NCI-H2107 treated with DMSO at 0.1 percent for 48 hours (cell line): Measurements from ENCODE around the gene PTGDR2.

ENCODE experiments used
- DNase-seq: peaks from one replicate; lab custom pipeline; 2025; ENCODE audit not compliant: unreplicated experiment; lab: John Stamatoyannopoulos, UW

The PTGDR2 gene

DNA sequence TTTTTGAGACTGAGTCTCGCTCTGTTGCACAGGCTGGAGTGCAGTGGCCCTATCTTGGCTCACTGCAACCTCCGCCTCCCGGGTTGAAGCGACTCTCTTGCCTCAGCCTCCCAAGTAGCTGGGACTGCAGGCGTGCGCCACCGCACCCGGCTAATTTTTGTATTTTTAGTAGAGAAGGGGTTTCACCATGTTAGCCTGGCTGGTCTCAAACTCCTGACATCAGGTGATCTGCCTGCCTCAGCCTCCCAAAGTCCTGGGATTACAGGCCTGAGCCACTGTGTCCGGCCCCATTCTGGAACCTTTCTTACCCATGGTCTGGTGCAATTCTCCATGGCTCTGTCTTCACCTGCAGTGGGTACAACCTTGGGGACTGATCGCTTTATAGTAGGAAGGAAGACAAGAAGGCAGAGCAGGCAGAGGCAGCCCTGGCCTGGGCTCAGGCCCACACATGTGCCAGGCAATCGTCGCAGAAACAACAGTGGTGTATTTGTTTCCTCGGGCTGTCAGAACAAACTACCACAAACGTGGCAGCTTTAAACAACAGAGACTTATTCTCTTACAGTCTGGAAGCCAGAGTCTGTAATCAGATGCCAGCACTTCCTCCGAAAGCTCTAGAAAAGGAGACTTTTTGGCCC, 4.0 kb upstream of the PTGDR2 start:
- DNase-seq = no peak

DNA sequence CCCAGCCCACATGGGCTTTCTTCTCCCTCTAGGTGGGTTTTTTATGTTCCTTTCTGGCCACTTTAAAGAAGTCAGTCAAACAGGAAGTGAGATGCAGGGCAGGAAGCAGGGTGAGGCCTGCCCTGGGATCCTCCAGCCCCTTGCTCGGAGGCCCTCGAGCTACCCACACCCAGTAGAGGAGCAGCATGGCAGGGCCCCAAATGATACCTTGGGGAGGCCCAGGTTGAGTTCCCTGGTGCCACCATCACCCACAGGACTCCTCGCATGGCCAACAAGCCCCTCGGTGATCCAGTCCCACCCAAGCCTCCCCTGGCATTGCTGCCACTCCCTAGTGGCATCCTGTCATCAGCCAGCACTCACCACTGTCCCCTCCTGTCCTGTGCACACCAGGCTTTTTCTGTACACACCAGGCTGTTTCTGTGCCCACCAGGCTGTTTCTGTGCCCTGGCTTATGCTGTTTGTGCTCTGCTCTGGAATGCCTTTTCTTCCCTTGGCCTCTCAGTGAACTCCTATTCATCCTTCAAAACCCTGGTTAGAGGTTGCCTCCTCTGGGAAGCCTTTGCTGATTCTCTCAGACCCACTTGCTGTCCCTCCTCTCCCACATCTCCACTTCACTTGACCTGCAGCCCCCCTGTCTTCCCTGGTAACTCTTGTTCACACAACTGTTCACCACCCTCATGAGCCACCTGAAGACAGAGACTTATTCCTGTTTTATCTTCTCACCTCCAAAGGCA, 3.1 kb upstream of the PTGDR2 start:
- no peak for DNase-seq

DNA sequence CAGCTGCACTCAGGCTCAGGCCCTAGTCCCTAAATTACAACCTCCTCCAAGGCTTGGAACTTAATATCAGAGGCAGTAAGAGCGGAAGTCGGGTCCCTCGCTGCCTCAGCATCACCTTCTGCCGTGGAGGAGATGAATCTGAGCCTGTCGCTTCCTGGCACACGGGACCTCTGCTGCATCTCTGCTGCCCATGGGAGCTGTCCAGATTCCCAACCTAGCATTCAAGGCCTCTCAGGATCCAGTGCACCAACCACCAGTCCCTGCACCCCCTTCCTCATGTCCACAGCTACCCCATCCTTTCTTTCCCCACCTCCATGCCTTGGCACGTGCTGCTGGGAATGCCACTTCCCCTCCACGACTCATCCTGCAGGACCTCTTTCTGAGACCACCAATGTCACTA, 2.5 kb upstream of the PTGDR2 start:
- no peak for DNase-seq

DNA sequence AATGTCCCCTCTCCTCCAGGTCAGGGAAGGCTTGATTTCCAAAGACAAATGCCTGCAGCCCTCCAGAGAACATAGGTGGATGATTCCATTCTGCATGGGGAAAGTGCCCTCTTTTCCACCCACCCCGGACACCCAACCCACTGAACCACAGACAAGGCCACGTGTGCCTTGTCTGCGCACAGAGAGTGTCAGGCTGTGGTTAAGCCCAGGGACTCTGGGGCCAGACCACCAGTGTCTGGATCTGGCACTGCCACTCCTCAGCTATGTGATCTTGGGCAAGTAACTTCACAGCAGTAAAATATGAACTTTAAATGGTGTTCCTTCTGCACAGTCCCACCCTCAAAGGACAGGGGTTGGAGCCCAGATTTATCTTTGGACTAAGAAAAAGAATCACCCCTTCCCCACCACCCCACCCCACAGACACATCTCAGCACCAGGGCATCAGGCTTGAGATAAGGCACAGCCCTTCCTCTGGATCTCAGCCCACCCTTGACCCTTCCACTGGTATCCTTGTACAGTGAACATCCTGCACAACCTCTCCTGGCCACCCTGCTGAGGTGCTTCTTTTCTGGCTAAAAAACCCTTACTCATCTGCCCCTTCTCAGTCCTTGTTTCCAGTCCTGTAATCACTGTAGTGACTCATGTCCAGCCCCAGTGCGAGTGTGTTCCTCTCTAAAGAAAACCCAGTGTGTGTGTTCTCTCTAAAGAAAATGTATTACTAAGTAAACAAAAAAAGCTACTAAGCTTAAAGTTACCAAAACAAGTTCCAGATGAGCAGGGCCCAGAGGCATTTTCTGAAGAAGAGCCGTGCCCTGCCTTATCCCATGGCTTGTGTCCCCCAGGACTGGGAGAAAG, 1.9 kb upstream of the PTGDR2 start:
- no peak for DNase-seq

DNA sequence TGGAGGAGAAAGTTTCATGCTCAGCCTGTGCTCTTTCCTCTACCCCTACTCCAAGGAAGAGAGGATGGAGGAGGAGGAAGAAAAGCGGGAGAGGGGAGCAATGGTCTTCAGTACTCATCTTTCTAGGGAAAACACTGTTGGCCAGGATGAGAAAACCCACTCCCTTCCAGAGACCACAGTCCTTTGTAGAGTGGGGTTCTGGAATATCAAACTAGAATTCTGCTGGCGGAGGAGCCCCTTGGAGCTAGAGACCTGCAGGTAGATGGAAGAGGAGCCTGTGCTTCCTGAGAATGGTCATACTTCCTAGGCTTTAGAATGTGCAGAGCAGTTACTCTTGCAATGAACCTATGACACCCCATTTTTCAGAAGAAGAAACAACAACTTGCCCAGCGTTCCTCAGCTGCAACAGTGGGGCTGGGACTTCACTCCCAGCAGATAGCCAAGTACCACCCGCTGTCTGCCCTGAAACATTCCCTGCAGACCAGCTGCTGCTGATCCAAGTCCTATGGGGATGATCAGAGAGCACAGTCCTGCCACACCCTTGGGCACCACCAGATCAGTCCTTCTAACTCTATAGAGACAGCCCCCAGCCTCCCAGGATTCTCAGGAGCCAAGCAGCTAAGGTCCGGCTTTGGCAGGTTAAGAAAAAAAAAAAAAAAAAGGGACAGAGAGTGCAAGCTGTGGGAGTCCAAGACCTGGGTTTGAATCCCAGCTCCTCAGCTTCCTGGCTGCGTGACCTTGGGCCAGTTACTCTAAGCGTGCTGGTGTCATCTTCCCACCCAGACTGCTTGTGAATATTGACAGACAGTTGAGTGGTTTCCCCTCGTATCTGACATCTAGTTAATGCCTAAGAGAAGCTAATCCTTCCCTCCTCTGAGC, 664 bp downstream of the PTGDR2 start:
- DNase-seq = no peak

DNA sequence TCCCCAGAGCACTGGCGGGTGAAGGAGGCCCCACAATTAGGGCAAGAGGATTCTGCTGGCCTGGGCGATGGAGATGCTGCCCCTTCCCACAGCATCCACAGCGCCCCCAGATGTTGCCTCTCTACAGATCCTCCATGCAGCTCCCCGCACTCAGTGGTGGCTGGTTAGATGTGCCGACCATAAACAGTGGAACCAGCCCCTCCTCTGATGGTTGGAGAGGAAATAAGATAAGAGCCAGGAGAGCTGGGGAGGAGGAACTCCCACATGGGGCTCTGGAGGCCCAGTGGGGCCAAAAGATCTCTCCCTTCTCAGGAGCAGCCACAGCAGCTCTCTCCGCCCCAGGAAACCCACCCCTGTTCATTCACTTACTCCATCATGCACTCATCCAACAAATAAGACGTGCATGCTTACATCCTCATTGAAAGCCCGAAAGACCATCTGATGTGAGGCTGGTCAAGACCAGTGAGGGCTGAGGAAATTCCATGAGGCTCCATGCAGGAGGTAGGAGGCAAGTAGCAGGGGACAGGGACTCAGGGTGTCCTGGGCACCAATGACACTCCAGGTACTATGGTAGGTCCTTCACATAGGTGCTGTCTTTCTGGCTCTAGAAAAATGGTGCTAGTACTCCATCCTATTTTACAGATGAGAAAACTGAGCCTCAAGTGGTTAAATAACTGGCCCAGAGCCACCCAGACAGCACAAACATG, 1.5 kb downstream of the PTGDR2 start:
- DNase-seq = no peak

DNA sequence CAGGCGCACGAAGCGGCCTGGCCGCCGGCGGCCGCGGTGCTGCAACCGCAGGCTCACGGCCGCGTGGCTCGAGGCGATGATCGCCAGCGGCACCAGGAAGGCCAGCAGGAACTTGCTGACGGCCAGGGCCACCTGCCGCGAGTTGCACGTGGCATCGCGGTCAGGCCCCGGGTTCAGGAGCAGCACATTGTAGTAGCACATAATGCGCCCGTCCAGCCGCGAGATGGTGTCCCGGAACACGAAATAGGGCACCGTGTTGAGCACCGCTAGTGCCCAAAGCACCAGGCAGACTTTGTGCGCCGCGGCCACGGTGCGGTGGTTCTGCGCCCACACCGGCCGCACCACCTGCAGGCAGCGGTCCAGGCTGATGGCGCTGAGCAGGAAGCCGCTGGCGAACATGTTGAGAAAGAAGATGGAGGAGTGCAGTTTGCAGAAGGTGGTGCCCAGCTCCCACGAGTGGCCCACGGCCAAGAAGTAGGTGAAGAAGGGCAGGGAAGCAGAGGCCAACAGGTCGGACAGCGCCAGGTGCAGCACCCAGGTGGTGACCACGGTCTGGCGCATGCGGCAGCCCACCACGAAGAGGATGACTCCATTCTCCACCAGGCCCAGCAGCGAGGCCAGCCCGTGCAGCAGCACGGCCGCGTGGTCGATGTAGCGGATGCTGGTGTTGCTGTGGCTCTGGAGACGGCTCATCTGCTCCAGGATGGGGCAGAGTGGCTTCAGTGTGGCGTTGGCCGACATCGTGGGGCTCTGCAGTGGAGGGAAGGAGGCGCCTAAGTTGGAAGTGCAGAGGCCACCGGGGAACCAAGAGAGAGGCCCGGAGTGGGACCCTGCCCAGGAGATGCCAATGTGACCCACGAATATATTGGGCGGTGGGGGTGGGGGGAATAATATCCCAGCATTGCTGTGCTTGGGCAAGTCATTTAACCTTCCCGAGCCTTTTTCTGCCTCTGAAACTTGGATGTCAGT, 2.5 kb downstream of the PTGDR2 start:
- DNase-seq = no peak

DNA sequence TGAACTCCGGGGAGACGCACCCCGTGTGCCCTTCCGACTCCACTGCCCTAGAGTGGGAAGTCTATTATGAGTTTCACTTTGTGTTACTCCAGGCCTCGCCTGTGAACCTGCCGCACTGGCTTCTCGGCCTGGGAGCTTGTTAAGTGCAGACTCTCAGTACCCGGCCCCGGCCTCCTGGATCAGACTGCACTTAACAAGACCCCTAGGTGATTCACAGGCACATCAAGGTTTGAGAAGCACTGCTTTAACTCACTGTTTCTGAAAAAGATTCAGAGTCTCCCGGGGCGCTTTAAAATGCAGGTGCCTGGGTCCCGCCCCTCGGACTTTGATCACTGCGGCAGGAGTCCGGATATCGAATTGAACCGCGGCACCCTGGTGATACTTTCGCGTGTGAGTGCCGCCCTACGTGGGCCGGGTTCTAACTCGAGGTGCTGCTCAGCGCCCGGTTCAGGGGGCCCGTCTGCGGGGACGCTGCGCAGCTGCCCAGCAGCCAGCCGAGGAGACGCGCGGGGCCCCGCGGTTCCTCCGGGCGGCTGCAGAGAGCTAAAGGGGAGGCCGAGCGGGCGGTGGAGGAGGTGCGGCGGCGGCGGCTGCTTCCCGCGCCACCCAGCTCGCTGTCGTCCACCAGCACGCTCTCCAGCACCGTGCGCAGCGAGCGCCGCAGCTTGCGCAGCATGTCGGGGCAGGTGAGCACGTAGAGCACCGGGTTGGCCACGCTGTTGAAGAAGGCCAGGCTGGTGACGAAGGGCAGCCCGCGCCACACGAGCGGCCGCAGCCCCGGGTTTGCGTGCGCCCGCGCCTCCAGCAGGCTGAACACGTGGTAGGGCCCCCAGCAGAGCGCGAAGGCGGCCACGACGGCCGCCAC, 3.4 kb downstream of the PTGDR2 start:
- no peak for DNase-seq

DNA sequence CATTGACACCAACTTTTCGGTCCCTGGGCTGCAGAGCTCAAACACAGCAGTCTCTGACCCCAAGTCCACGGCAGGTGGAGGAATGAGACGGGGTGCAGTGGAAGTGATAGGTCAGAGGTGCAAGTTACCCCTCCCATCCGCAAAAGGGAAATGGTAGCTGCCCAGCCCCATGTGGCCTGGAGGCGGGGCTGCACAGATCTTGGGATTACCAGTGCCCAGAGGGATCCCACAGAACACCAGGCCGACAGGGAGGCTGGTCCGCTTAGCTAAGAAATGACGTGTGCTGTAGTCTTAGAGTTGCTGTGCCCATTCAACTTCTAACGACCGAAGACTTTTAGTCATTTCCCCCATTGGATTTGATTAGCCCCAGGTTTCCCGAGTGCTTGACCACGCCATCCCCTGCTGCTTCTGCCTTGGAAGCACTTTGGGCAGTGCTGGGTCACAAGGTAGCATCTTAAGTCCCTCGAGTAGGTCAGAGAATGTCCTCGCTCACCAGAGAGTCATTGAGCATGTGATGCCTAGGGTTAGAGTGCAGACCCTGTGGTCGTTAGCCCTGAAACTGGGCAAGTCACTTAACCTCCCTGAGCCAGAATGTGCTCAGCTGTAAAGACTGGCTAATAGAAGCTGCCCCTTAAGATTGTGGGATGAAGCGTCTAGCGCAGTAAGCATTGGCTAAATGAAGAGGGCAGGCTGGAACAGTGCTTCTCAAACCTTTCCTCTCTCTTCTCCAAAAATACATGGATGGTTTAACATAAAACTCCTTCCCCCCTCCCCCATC, 4.2 kb downstream of the PTGDR2 start:
- no peak for DNase-seq

DNA sequence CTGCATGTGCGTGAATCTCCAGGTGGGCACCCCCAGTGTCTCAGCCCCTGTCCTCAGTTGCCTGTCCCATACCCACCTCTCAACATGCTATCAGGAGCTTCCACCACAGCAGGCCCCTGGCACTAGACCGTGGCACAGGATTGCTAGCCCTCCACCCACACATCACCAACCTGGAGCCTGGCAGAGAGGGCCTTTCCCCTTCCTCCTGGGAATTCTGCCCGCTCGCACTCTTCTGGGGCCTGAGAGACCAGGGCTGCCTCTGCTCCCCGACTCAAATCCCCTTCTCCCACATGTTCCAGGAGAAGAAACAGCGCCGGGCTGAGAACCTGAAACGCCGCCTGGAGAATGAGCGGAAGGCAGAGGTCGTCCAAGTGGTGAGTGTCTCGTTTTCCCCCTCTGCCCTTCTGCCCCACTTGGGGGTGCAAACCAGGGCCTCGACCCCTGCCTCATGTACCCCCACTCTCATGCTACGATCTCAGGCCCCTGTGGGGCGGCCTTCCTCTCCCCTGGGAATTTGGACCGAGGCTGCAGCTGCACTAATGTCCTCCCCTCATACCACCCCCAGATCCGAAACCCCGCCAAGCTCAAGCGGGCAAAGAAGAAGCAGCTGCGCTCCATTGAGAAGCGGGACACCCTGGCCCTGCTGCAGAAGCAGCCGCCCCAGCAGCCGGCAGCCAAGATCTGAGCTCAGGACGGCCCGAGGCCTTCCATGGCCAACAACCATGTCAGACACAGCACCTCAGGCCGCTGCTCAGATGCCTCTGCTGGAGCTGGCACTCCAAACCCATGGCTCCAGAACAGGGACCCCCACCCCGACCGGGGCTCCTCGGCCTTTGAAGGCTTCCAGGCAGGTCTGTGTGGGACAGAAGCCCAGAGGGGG, 5.9 kb downstream of the PTGDR2 start:
- DNase-seq = no peak

DNA sequence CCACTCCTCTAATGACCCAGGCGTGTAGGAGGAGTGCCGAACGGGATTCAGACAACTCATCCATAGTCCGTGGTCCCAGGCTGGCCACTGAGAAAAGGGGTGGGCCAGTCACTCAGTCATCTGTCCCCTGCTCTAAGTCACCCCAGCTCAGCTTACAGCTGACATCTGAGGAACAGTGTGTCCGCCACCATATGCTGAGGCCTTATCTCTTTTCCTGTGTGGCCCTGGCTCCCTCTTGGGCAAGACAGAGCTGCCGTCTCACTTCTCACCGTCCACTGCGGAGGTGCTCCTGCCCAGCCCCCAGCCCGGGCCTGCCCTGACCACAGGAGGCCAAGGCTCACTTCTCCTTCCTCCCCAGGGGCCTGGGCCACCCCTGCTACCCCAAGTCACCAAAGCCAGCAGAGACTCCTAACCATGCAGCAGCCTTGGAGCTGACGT, 7.0 kb downstream of the PTGDR2 start:
- DNase-seq = no peak

DNA sequence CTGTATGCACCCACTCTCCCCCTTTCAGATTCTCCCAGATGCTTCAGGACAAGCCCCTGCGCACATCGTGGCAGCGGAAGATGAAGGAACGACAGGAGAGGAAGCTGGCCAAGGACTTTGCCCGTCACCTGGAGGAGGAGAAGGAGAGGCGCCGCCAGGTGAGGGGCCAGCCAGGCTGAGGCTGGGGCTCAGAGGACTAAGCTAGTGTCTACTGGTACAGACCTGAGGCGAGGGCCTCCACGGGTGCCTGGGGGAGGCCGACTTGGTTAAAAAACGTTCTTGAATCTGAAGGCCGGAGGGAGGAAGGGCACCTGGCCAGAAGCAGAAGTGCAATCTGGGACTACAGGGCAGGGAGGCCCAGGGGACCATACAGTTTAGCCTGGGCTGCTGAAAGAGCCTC, 7.9 kb downstream of the PTGDR2 start:
- no peak for DNase-seq

DNA sequence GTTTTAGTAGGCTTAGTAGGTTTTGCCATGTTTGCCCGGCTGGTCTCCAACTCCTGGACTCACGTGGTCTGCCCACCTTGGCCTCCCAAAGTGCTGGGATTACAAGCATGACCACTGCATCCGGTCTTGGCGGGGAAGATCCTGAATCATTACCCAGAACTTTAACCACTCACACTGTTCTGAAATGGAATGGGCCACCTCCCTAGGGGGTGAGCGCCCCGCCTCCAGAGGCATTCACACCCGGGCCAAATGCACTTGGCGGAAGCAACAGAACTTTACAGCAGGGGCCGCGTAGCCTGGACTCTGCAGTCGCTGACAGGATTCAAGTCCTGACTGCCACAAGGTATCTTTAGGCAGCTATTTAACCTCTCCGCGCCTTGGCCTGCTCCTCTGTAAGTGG, 8.5 kb downstream of the PTGDR2 start:
- no peak for DNase-seq

DNA sequence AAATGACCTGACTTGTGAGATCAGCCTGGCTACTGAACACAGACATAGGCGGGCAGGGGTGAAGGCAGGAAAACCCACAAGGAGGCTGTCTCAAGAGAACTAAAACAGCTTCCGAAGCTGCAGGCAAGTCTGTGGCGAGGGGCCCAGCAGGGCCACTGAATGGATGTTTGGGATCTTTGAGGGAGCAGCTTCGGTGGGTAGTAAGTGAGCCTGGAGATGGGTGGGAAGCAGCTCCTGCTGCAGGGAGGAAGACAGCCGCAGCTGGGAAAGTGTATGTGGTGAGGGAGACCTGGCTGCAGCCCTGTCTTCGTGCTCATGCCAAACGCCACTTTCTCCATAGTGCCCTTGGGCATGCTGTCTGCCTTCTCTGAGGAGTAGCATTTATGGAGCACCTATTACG, 10.4 kb downstream of the PTGDR2 start:
- no peak for DNase-seq

DNA sequence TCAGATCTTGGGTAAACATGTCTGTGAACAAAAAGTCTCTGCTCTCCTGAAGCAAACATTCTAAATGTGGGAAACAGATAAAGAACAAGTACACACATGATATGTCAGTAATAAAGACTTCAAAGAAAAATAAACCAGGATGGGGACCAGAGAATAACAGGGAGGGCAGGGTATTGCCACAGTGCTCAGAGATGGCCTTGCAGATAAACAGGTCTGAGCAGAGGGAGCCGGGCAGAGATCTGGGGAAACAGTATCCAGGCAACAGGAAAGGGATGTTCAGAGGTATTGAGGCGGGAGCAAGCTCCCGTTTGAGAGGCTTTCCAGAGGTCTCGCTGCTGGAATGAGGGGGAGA, 10.9 kb downstream of the PTGDR2 start:
- no peak for DNase-seq

DNA sequence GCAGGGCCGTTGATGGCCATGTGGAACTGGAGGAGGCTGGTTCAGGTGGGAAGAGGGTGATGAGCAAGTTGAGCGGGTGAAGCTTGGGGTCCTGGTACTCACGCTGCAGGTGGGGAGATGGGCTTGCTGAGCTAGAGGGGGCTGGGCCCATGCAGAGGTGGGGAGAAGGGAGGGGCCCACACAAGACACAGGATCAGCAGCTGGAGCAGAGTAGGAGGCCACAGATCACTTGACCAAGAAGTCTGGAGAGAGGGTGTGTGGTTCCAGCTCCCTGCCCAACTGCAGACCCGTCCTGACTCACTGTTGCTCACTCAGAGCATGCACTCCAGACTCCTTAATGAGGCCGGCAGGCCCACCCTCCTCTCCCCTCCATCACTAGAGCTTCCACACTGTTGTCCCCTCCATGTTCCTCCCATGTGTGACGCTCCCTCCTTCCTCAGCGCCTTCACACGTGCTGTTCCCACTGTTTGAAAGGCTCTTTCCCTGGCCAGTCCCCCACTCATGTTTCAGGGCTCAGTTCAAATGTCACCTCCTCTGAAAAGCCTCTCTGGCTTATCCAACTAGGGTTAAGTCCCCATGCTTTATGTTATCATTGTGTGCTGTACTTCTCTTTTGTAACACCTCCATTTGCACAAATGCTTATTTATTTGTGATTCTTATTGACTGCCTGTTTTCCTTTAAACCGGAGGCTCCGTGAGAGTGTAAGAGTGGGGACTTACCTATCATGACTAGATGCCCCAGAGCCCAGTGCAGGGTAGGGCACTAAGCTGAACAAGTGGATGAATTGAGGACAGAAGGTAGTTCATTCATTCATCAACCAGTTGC, 11.5 kb downstream of the PTGDR2 start:
- DNase-seq = no peak
